Measurements from ENCODE around the gene POLRMT.

Gene POLRMT

GRCh38 chr19:593055-593454 lies 40.3 kb downstream of the POLRMT start:
- Histone ChIP-seq H3K79me2 (peaks cover 3% of the 10 kb centered on the region), H3K9ac (no peak overlapping the region), H3K4me2 (ENCODE audit: low read length) (no peak overlapping the region), H3K27ac (no peak overlapping the region), H2AFZ (no peak overlapping the region), H3K9me3 (ENCODE audit: control insufficient read depth, low read length) (no peaks in the 10 kb centered on the region), H3K27me3 (ENCODE audit: control insufficient read depth, insufficient read depth, low read length) (peaks cover 3% of the 10 kb centered on the region), H3K4me3 (ENCODE audit: low read depth, low read length) (no peak overlapping the region), H3K36me3 (ENCODE audit: control insufficient read depth, insufficient read depth, low read length) (no peaks in the 10 kb centered on the region), H3K4me1 (peaks cover 11% of the 10 kb centered on the region)
- TF ChIP-seq CTCF (IDR thresholded peaks at IDR 0.05): no peak

- Histone ChIP-seq H3K4me3 (ENCODE audit: low read depth, low read length) (no peak overlapping the region), H3K9me3 (ENCODE audit: control insufficient read depth, low read length) (no peaks in the 10 kb centered on the region), H3K4me2 (ENCODE audit: low read length) (no peak overlapping the region), H3K9ac (no peak overlapping the region), H3K27ac (no peak overlapping the region), H3K36me3 (ENCODE audit: control insufficient read depth, insufficient read depth, low read length) (no peaks in the 10 kb centered on the region), H2AFZ (no peak overlapping the region), H3K27me3 (ENCODE audit: control insufficient read depth, insufficient read depth, low read length) (peaks cover 3% of the 10 kb centered on the region), H3K79me2 (peaks cover 3% of the 10 kb centered on the region), H3K4me1 (peaks cover 11% of the 10 kb centered on the region)
- TF ChIP-seq CTCF (IDR thresholded peaks at IDR 0.05): no peak
These were observed 41.2 kb downstream of the POLRMT start for GRCh38 chr19:592101-592500.

GRCh38 chr19:591099-591958 lies 42.0 kb downstream of the POLRMT start:
- Histone ChIP-seq H3K79me2 (peaks cover 3% of the 10 kb centered on the region), H3K9ac (no peak overlapping the region), H3K9me3 (ENCODE audit: control insufficient read depth, low read length) (no peaks in the 10 kb centered on the region), H3K4me3 (ENCODE audit: low read depth, low read length) (no peak overlapping the region), H3K27ac (no peak overlapping the region), H2AFZ (no peak overlapping the region), H3K27me3 (ENCODE audit: control insufficient read depth, insufficient read depth, low read length) (peaks cover 3% of the 10 kb centered on the region), H3K4me2 (ENCODE audit: low read length) (peak overlapping the region; percentile 30), H3K36me3 (ENCODE audit: control insufficient read depth, insufficient read depth, low read length) (no peaks in the 10 kb centered on the region), H3K4me1 (peaks cover 11% of the 10 kb centered on the region)
- TF ChIP-seq CTCF (IDR thresholded peaks at IDR 0.05): no peak

- Histone ChIP-seq H3K9me3 (ENCODE audit: control insufficient read depth, low read length) (no peaks in the 10 kb centered on the region), H3K27ac (no peak overlapping the region), H3K4me1 (peaks cover 11% of the 10 kb centered on the region), H3K4me2 (ENCODE audit: low read length) (peak overlapping the region; percentile 30), H3K36me3 (ENCODE audit: control insufficient read depth, insufficient read depth, low read length) (no peaks in the 10 kb centered on the region), H3K27me3 (ENCODE audit: control insufficient read depth, insufficient read depth, low read length) (peaks cover 3% of the 10 kb centered on the region), H3K79me2 (no peaks in the 10 kb centered on the region), H2AFZ (peak overlapping the region; percentile 38), H3K9ac (peak overlapping the region; percentile 37), H3K4me3 (ENCODE audit: low read depth, low read length) (no peak overlapping the region)
- TF ChIP-seq CTCF (IDR thresholded peaks at IDR 0.05): no peak
These were observed 42.6 kb downstream of the POLRMT start for GRCh38 chr19:590750-591098.

GRCh38 chr19:590396-590745 lies 43.0 kb downstream of the POLRMT start:
- H3K4me2 ChIP-seq (ENCODE audit: low read length): no peak overlapping the region
- no peak overlapping the region for H3K9ac ChIP-seq
- peaks cover 3% of the 10 kb centered on the region for H3K27me3 ChIP-seq (ENCODE audit: control insufficient read depth, insufficient read depth, low read length)
- H3K4me3 ChIP-seq (ENCODE audit: low read depth, low read length): no peak overlapping the region
- no peak overlapping the region for H3K27ac ChIP-seq
- H2AFZ ChIP-seq: no peak overlapping the region
- no peaks in the 10 kb centered on the region for H3K9me3 ChIP-seq (ENCODE audit: control insufficient read depth, low read length)
- H3K79me2 ChIP-seq: no peaks in the 10 kb centered on the region
- no peak for TF ChIP-seq CTCF (IDR thresholded peaks at IDR 0.05)
- H3K4me1 ChIP-seq: peaks cover 11% of the 10 kb centered on the region
- H3K36me3 ChIP-seq (ENCODE audit: control insufficient read depth, insufficient read depth, low read length): no peaks in the 10 kb centered on the region
